GM21367 (cell line): ENCODE data around the gene KCNJ11.

ENCODE experiments used
- ATAC-seq: cut with Tn5 transposase; IDR thresholded peaks from one replicate; pipeline ENCODE4 v1.9.1; 2021; ENCODE audit not compliant: unreplicated experiment

KCNJ11 gene

GRCh38 chr11:17369094-17369493 is 19.4 kb downstream of the KCNJ11 start:
- ATAC-seq: no peak

GRCh38 chr11:17368551-17368950 is 19.9 kb downstream of the KCNJ11 start:
- ATAC-seq: no peak

GRCh38 chr11:17366495-17366894 is 22.0 kb downstream of the KCNJ11 start:
- no peak for ATAC-seq

- ATAC-seq: no peak
Measured at GRCh38 chr11:17354601-17354991, 33.9 kb downstream of the KCNJ11 start.

- ATAC-seq: no peak
Measured at GRCh38 chr11:17353821-17354600, 34.4 kb downstream of the KCNJ11 start.

- ATAC-seq: peak; percentile 34
Measured at GRCh38 chr11:17352950-17353820, 35.3 kb downstream of the KCNJ11 start.

GRCh38 chr11:17351510-17352176 is 36.8 kb downstream of the KCNJ11 start, which contains the start of gene NCR3LG1:
NCR3LG1 (plus strand) TSS chr11:17351800; CDS start chr11:17351970, 170 bp downstream.
- ATAC-seq: no peak

- ATAC-seq: no peak
Measured at GRCh38 chr11:17351172-17351509, 37.3 kb downstream of the KCNJ11 start.

GRCh38 chr11:17350455-17351171 is 37.8 kb downstream of the KCNJ11 start:
- ATAC-seq: no peak

GRCh38 chr11:17347676-17348075 is 40.8 kb downstream of the KCNJ11 start:
- ATAC-seq: no peak

GRCh38 chr11:17343907-17344306 is 44.6 kb downstream of the KCNJ11 start:
- ATAC-seq: no peak

- no peak for ATAC-seq
Measured at GRCh38 chr11:17343257-17343656, 45.2 kb downstream of the KCNJ11 start.
